Fibroblast of lung (primary cell): ENCODE measurements around the gene KIAA1586.

ENCODE experiments used
- EZH2 ChIP-seq: IDR thresholded peaks from 2 replicates; pipeline ENCODE4 v1.5.1; 2012; ENCODE audit warnings: low read length, control low read depth, mild to moderate bottlenecking; ENCODE audit errors: missing control alignments
- TF ChIP-seq, protein P1 (sequence below), 2 donors: IDR thresholded peaks in 1 of 2; conservative IDR thresholded peaks in 1 of 2; 1 replicate in 1 of 2; 2 replicates in 1 of 2; pipeline ENCODE4 v1.5.1; 2011 to 2012; ENCODE audit warnings: low read length in 2 of 2, control low read depth in 1 of 2, inconsistent platforms in 1 of 2, low read depth in 1 of 2, mild to moderate bottlenecking in 1 of 2

GRCh38 chr6:57024321-57024720 is 22.2 kb upstream of the KIAA1586 start:
- TF ChIP-seq, protein P1, sequence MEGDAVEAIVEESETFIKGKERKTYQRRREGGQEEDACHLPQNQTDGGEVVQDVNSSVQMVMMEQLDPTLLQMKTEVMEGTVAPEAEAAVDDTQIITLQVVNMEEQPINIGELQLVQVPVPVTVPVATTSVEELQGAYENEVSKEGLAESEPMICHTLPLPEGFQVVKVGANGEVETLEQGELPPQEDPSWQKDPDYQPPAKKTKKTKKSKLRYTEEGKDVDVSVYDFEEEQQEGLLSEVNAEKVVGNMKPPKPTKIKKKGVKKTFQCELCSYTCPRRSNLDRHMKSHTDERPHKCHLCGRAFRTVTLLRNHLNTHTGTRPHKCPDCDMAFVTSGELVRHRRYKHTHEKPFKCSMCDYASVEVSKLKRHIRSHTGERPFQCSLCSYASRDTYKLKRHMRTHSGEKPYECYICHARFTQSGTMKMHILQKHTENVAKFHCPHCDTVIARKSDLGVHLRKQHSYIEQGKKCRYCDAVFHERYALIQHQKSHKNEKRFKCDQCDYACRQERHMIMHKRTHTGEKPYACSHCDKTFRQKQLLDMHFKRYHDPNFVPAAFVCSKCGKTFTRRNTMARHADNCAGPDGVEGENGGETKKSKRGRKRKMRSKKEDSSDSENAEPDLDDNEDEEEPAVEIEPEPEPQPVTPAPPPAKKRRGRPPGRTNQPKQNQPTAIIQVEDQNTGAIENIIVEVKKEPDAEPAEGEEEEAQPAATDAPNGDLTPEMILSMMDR (conservative IDR thresholded peaks at IDR 0.05 in 1 of 2, IDR thresholded peaks at IDR 0.05 in 1 of 2; ENCODE audit: low read depth in 1 of 2, low read length in 2 of 2), result no peak
- no peak for TF ChIP-seq EZH2
